Hippocampal formation (tissue), 2 donors: ENCODE data around the gene OR7G1.
A peak's percentile ranks its signal among the peaks of the same experiment; 100 is the strongest.
"Not testable (repeated sequence)": the region's sequence is repeated elsewhere in the genome, so short reads cannot be mapped to it uniquely, and the experiment has no call there.

Source experiments
- DNase-seq, 2 donors: peaks; one replicate each; lab custom pipeline; 2025; lab: John Stamatoyannopoulos, UW

Gene OR7G1

GRCh38 chr19:9078651-9079050 lies 36.9 kb downstream of the OR7G1 start:
- no peak for DNase-seq

DNA sequence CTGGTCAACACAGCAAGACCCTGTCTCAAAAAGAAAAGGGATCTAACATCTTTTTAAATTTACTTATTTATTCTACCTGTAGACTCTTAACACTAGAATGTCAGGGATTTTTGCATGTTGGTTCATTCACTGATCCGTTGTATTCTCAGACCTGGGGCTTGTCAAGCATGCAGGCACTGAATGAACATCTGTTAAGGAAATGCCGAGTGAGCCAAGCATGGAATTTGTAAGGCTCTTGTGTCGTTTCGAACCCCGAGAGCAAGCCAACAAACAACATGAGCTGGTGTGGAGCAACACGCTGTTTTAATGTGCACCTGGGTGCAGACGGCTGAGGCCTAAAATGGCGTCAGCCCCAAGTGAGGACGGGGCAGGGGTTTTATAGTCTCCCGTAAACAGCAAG lies 38.7 kb downstream of the OR7G1 start:
- no peak for DNase-seq

- DNase-seq: peak; percentile 29 to 36
Measured at GRCh38 chr19:9075064-9075949, 40.3 kb downstream of the OR7G1 start.

DNA sequence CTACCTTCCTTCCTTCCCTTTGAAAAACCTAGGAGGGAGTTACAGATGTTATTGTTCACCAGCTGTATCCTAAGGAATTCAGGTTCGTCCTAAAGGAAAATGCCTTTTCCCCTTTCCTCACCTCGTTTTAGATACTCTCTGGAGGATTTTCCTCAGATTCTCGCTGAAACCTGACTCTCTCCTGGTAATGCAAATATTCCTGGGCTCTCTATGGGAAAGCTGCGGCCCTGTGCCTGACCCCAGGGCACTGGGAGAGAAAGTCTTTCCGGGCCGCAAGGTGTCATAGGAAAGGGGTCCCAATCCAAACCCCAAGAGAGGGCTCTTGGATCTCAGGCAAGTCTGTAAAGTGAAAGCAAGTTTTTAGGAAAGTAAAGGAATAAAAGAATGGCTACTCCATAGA lies 41.8 kb downstream of the OR7G1 start:
- no peak for DNase-seq

GRCh38 chr19:9071720-9072119 lies 43.8 kb downstream of the OR7G1 start:
- DNase-seq: not testable (repeated sequence)

DNA sequence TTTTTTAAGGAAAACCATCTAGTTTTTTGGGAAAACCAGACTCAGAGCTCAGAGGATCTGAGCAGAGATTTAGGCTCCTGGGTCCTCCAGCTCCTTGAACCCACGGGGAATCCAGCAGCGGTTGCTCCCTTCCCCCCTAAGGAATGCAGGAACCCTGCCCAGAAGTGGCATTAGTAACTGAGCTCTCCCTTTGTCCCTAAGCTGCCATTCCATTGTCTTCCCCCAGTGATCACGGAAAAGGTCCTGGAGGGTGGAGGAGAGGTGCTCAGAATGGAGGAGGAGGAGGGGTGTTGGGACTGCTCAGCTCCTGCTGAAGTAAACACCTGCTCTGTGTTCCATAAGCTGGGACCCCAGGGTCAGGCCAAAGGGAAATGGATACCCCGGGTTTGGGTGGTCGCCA lies 45.5 kb downstream of the OR7G1 start:
- no peak for DNase-seq

- DNase-seq: no peak
Measured at GRCh38 chr19:9065457-9066014, 50.0 kb downstream of the OR7G1 start.
